Measurements from ENCODE around the gene IPCEF1.

Gene IPCEF1

DNA sequence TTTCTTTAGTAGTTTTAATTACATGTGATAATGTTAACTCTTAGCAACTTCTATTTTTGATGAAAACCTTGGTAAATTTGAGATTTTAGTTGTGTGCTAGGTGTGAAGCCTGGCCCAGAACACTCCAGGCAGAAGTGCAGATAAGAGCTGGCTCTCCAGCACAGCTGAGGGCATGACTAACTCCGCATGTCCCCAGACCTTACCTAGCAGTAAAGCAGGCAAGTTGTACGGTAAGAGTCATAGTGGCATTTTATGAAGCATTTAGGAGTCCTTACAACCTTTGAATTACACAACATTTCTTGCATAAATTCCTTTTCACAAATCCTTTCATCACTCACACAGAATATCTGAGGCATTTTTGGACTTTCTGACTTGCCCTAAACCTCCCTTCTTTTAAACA is 250.4 kb downstream of the IPCEF1 start:
- H3K36me3 ChIP-seq (ENCODE audit: insufficient read depth, low read length): no peaks in the 10 kb centered on the region
- H3K4me1 ChIP-seq (ENCODE audit: control insufficient read depth, insufficient read depth, low read length): no peaks in the 10 kb centered on the region
- no peaks in the 10 kb centered on the region for H3K27me3 ChIP-seq (ENCODE audit: control insufficient read depth, insufficient read depth, low read length)
- H3K9me3 ChIP-seq (replicated peaks; ENCODE audit: low read length): no peaks in the 10 kb centered on the region
- no peak overlapping the region for H3K9ac ChIP-seq (ENCODE audit: low read depth, low read length)
- no peak overlapping the region for H3K4me3 ChIP-seq (ENCODE audit: low read length)
- H3K4me2 ChIP-seq (ENCODE audit: low read length): no peak overlapping the region

Measured in skeletal muscle satellite cell (primary cell).